Activated CD4-positive, alpha-beta T cell treated with anti-CD3 and anti-CD28 coated beads, Interleukin-2, amount 50 U/mL, for 16 hours (primary cell): Measurements from ENCODE around the gene BIVM.

Source experiments
- DNase-seq: peaks from one replicate; pipeline ENCODE4 v3.0.0-alpha.2; 2020

The BIVM gene

DNA sequence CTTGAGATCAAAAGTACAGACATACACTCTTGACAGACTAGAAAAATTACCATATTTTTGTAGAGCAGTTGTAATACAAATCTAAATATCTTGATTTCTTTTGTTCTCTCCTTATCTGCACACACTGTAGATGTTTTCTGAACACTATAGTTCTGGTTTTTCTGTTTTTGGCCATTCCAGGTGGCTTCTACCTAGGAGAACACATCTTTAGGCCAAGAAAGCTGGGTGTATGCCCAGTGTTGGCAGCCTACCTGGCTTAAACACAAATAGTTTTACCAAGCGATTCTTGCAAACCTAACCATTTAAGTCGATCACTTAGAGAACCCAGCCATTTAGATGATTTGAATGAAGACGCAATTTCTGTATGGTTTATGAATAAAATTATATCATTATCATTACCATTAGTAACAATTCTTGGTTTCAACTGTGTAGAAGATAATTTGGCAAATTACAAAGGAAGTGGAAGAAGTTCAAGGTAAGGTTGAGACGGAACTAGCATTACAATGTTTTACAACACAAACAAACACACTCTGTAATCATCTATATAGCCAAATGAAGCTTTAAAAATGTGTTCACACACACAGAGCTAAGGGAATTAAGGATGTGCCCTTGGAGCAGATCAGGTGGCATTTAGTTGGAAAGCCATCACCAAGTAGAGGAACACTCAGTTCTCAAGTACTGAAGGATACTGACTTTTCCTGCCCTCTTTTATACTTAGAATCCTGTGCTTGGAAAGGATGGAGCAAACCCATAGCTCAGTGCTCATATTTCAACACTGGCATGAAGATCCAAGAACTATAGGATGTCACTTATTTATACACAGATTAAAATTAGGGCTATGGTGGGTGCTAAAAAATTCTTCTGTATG is 83.1 kb downstream of the BIVM start:
- no peak for DNase-seq
